B cell (primary cell): ENCODE data around the gene FAM118A. TPM values are rescaled to one million over a fixed set of nuclear protein-coding genes. Genes with fewer than 3 reads are reported as not detected.

Experiments used
- ATAC-seq: fragments of 200-7000 bp; cut with Tn5 transposase; one replicate; pipeline ENCODE4 v1.10.0; 2021; ENCODE audit warnings: low read depth, mild to moderate bottlenecking, moderate number of reproducible peaks, moderate library complexity
- CTCF ChIA-PET: fragments of 350-600 bp; sonication (Branson Sonifier 250); formaldehyde crosslinking; loops from one replicate; lab custom pipeline; 2021; ENCODE audit warnings: antibody characterized with exemption, inconsistent platforms; lab: Charles Lee
- POLR2A ChIA-PET: fragments of 350-600 bp; sonication (Branson Sonifier 250); formaldehyde crosslinking; loops from one replicate; lab custom pipeline; 2021; ENCODE audit warnings: antibody characterized with exemption; lab: Charles Lee
- DNase-seq: peaks from one replicate; pipeline ENCODE4 v3.0.0; 2013
- H2AFZ ChIP-seq: 2 replicates; pipeline ENCODE4 v1.6.1; 2012; ENCODE audit warnings: mild to moderate bottlenecking, low read depth, low read length; ENCODE audit not compliant: insufficient read depth, poor library complexity, severe bottlenecking
- H3K27ac ChIP-seq, 2 donors: 1 replicate in 1 of 2; 2 replicates in 1 of 2; pipeline ENCODE4 v1.5.1; 2012 to 2013; ENCODE audit warnings: low read length in 2 of 2, mild to moderate bottlenecking in 2 of 2, moderate library complexity in 1 of 2
- H3K27me3 ChIP-seq, 4 experiments: fragments of 200-600 bp in 1 of 4; sonication (generic) in 1 of 4; replicated peaks in 1 of 4; 1 replicate in 2 of 4; 2 replicates in 2 of 4; pipeline versions ENCODE4 v1.6.1 to v1.7.0; 2013 to 2016; ENCODE audit warnings: low read length in 3 of 4, mild to moderate bottlenecking in 2 of 4, mixed read lengths in 1 of 4, moderate library complexity in 1 of 4; ENCODE audit not compliant: insufficient read depth in 4 of 4, control insufficient read depth in 3 of 4; ENCODE audit errors: control extremely low read depth in 1 of 4
- H3K36me3 ChIP-seq, 2 experiments: replicated peaks in 1 of 2; 1 replicate in 1 of 2; 2 replicates in 1 of 2; pipeline versions ENCODE4 v1.6.1 to v1.7.1; 2013; ENCODE audit warnings: low read length in 1 of 2; ENCODE audit not compliant: insufficient read depth in 2 of 2, control insufficient read depth in 1 of 2; ENCODE audit errors: control extremely low read depth in 1 of 2, extremely low read depth in 1 of 2
- H3K4me1 ChIP-seq, 2 donors: fragments of 200-600 bp in 1 of 2; sonication (generic) in 1 of 2; 1 replicate in 1 of 2; 2 replicates in 1 of 2; pipeline versions ENCODE4 v1.5.1 to v1.6.1; 2013 to 2017; ENCODE audit warnings: low read length in 2 of 2; ENCODE audit not compliant: control insufficient read depth in 2 of 2, insufficient read depth in 2 of 2
- H3K4me2 ChIP-seq: replicated peaks from 2 replicates; pipeline ENCODE3; 2012; ENCODE audit warnings: mild to moderate bottlenecking, low read depth, low read length; ENCODE audit not compliant: poor library complexity, severe bottlenecking
- H3K4me3 ChIP-seq, 5 experiments: fragments of 200-600 bp in 1 of 5; sonication (generic) in 1 of 5; 1 replicate in 3 of 5; 2 replicates in 2 of 5; pipeline versions ENCODE4 v1.5.1 to v1.7.0; 2011 to 2016; ENCODE audit warnings: low read length in 4 of 5, mild to moderate bottlenecking in 4 of 5, low read depth in 2 of 5, control low read depth in 1 of 5, moderate library complexity in 1 of 5; ENCODE audit not compliant: insufficient read depth in 1 of 5; ENCODE audit errors: control extremely low read depth in 1 of 5, extremely low read depth in 1 of 5
- H3K79me2 ChIP-seq: fragments of 200-600 bp; sonication (generic); one replicate; pipeline ENCODE4 v1.6.0; 2016; ENCODE audit warnings: low read length; ENCODE audit not compliant: control insufficient read depth, insufficient read depth
- H3K9ac ChIP-seq: fragments of 200-600 bp; sonication (generic); 2 replicates; pipeline ENCODE4 v1.6.1; 2017; ENCODE audit warnings: mild to moderate bottlenecking, low read length, moderate library complexity
- H3K9me3 ChIP-seq, 3 donors: one replicate each; pipeline versions ENCODE4 v1.6.1 to v1.7.1; 2013; ENCODE audit warnings: low read length in 2 of 3; ENCODE audit not compliant: control insufficient read depth in 2 of 3, insufficient read depth in 1 of 3; ENCODE audit errors: control extremely low read depth in 1 of 3
- H4K20me1 ChIP-seq: 2 replicates; pipeline ENCODE4 v1.6.0; 2012; ENCODE audit warnings: mild to moderate bottlenecking, low read length; ENCODE audit not compliant: insufficient read depth, control insufficient read depth, poor library complexity, severe bottlenecking
- H3K27ac Mint-ChIP-seq: one replicate; pipeline ENCODE4 v1.8.0; 2021; ENCODE audit warnings: mixed read lengths
- H3K27me3 Mint-ChIP-seq: one replicate; pipeline ENCODE4 v1.8.0; 2021; ENCODE audit warnings: mixed read lengths
- H3K4me1 Mint-ChIP-seq: one replicate; pipeline ENCODE4 v1.8.0; 2021; ENCODE audit warnings: mixed read lengths
- H3K4me3 Mint-ChIP-seq: one replicate; pipeline ENCODE4 v1.8.0; 2021; ENCODE audit warnings: mixed read lengths
- H3K9me3 Mint-ChIP-seq: one replicate; pipeline ENCODE4 v1.8.0; 2022; ENCODE audit warnings: mixed read lengths; ENCODE audit not compliant: insufficient read depth
- CTCF ChIP-seq: fragments of 200-600 bp; IDR thresholded peaks from one replicate; pipeline ENCODE4 v1.8.0; 2022; ENCODE audit warnings: antibody characterized with exemption, mild to moderate bottlenecking
- EZH2 ChIP-seq: IDR thresholded peaks from 2 replicates; pipeline ENCODE4 v1.6.1; 2012; ENCODE audit warnings: borderline replicate concordance, low read depth, mild to moderate bottlenecking, moderate library complexity, low read length; ENCODE audit not compliant: insufficient read depth, poor library complexity, severe bottlenecking
- WGBS: methylation state at CpG from one replicate; pipeline ENCODE4 v1.1.5; 2013; ENCODE audit warnings: missing lambda C conversion rate; ENCODE audit not compliant: insufficient coverage; 5-methylcytosine and 5-hydroxymethylcytosine counted together
- intact Hi-C: fragments of 100-400 bp; cut with micrococcal nuclease; formaldehyde crosslinking; loops from one replicate; pipeline ENCODE4 v1.10.0; 2022
- polyA plus RNA-seq: library from polyadenylated mRNA; depleted of rRNA; stranded (reverse); fragments of >200 nt; gene quantifications from 2 replicates; pipeline ENCODE4 v1.2.3, GENCODE V29; 2012
- total RNA-seq, 2 donors: library from RNA; stranded (reverse); fragments of 120-200 nt in 1 of 2; gene quantifications; 1 replicate in 1 of 2; 2 replicates in 1 of 2; pipeline versions ENCODE4 v1.2.3 to v1.2.4, GENCODE V29; 2013 to 2022

FAM118A gene
- total and polyA plus RNA-seq, 2 donors (not counting 1 experiment from before 2014, with no cell fraction given): 66.5 to 216 TPM

- H3K27ac Mint-ChIP-seq: no peak overlapping the region
- no peak overlapping the region for H3K9ac ChIP-seq
- H3K9me3 Mint-ChIP-seq: no peaks in the 10 kb centered on the region
- no peaks in the 10 kb centered on the region for H3K4me1 ChIP-seq
- TF ChIP-seq EZH2 (no peak), CTCF (no peak)
- ChIA-PET POLR2A (no interaction called here), CTCF (no interaction called here)
- H3K9me3 ChIP-seq: no peaks in the 10 kb centered on the region
- H3K4me3 Mint-ChIP-seq: no peak overlapping the region
- no peaks in the 10 kb centered on the region for H3K79me2 ChIP-seq
- ATAC-seq (no peak), DNase-seq (no peak)
- no peaks in the 10 kb centered on the region for H4K20me1 ChIP-seq
- intact Hi-C loops: no loop called here
- no peak overlapping the region for H2AFZ ChIP-seq
- no peaks in the 10 kb centered on the region for H3K36me3 ChIP-seq
- H3K27me3 Mint-ChIP-seq: peaks cover 7% of the 10 kb centered on the region
- no peak overlapping the region for H3K4me3 ChIP-seq
- H3K27me3 ChIP-seq: no peaks in the 10 kb centered on the region
- no CpG with 5 or more reads among the region's 1 CpG for WGBS
- H3K4me2 ChIP-seq: no peak overlapping the region
- H3K27ac ChIP-seq: no peak overlapping the region
- no peaks in the 10 kb centered on the region for H3K4me1 Mint-ChIP-seq
Observed at GRCh38 chr22:45358127-45358526, 48.4 kb downstream of the FAM118A start.

- 100% methylated on average over 3 of the region's 4 CpGs for WGBS
- no peak overlapping the region for H3K9ac ChIP-seq
Observed at GRCh38 chr22:45359627-45360026, 49.9 kb downstream of the FAM118A start.

More at GRCh38 chr22:45359627-45360026, 49.9 kb downstream of the FAM118A start:
- Histone ChIP-seq H3K4me3 (no peak overlapping the region), H3K4me2 (no peak overlapping the region), H3K9me3 (no peaks in the 10 kb centered on the region), H4K20me1 (no peaks in the 10 kb centered on the region), H3K79me2 (no peaks in the 10 kb centered on the region), H2AFZ (no peak overlapping the region), H3K36me3 (no peaks in the 10 kb centered on the region), H3K27me3 (no peaks in the 10 kb centered on the region), H3K4me1 (no peaks in the 10 kb centered on the region), H3K27ac (no peak overlapping the region)
- H3K27me3 Mint-ChIP-seq: peaks cover 7% of the 10 kb centered on the region
- ChIA-PET CTCF (no interaction called here), POLR2A (no interaction called here)
- TF ChIP-seq EZH2: no peak
- TF ChIP-seq CTCF: no peak
- H3K4me3 Mint-ChIP-seq: no peak overlapping the region
- intact Hi-C loops: no loop called here
- no peaks in the 10 kb centered on the region for H3K4me1 Mint-ChIP-seq
- no peaks in the 10 kb centered on the region for H3K9me3 Mint-ChIP-seq
- no peak overlapping the region for H3K27ac Mint-ChIP-seq
- no peak for DNase-seq
- no peak for ATAC-seq
